OCI-LY3 (cell line): Measurements from ENCODE around the gene ERICH4.

Experiments
- H2AFZ ChIP-seq: fragments of 200-600, 300-600 bp; shearing (Covaris generic); 2 replicates; pipeline ENCODE4 v1.6.0; 2014; ENCODE audit warnings: antibody characterized with exemption, low read depth, low read length
- H3K27ac ChIP-seq: fragments of 200-600, 300-600 bp; sonication (generic); 2 replicates; pipeline ENCODE4 v1.5.1; 2014; ENCODE audit warnings: mild to moderate bottlenecking, low read length, moderate library complexity, mixed read lengths
- H3K27me3 ChIP-seq: fragments of 200-600, 300-600 bp; sonication (generic); 2 replicates; pipeline ENCODE4 v1.6.1; 2014; ENCODE audit warnings: low read depth, low read length, mixed read lengths
- H3K36me3 ChIP-seq: fragments of 200-600, 300-600 bp; sonication (generic); replicated peaks from 2 replicates; pipeline ENCODE3; 2014; ENCODE audit warnings: low read depth, low read length, mixed read lengths
- H3K4me1 ChIP-seq: fragments of 300-600, 200-600 bp; sonication (generic); 2 replicates; pipeline ENCODE4 v1.6.1; 2014; ENCODE audit warnings: low read length, mixed read lengths
- H3K4me2 ChIP-seq: fragments of 200-600, 300-600 bp; sonication (generic); 2 replicates; pipeline ENCODE4 v1.6.1; 2014; ENCODE audit warnings: low read length, mixed read lengths
- H3K4me3 ChIP-seq: fragments of 300-600, 200-600 bp; sonication (generic); 2 replicates; pipeline ENCODE4 v1.5.1; 2014; ENCODE audit warnings: antibody characterized with exemption, mild to moderate bottlenecking, low read length, moderate library complexity
- H3K79me2 ChIP-seq: fragments of 300-600, 200-600 bp; shearing (Covaris generic); 2 replicates; pipeline ENCODE4 v1.6.1; 2014; ENCODE audit warnings: mild to moderate bottlenecking, low read length, mixed read lengths
- H3K9ac ChIP-seq: fragments of 300-600, 200-600 bp; shearing (Covaris generic); 2 replicates; pipeline ENCODE4 v1.6.0; 2014; ENCODE audit warnings: mild to moderate bottlenecking, low read length, moderate library complexity
- H3K9me3 ChIP-seq: fragments of 200-600, 300-600 bp; shearing (Covaris generic); 2 replicates; pipeline ENCODE4 v1.6.1; 2014; ENCODE audit warnings: low read length, mixed read lengths; ENCODE audit not compliant: insufficient read depth
- H4K20me1 ChIP-seq: fragments of 200-600, 300-600 bp; sonication (generic); 2 replicates; pipeline ENCODE4 v1.6.1; 2016; ENCODE audit warnings: low read length, mixed read lengths; ENCODE audit not compliant: insufficient read depth
- CTCF ChIP-seq: fragments of 200-600, 300-600 bp; sonication (generic); IDR thresholded peaks from 2 replicates; pipeline ENCODE4 v1.5.1; 2014; ENCODE audit warnings: antibody characterized with exemption, low read length, low read depth
- EZH2phosphoT487 ChIP-seq: fragments of 200-600 bp; shearing (Covaris generic); IDR thresholded peaks from 2 replicates; pipeline ENCODE4 v1.6.1; 2018; ENCODE audit warnings: antibody characterized with exemption, mixed run types, low read depth

The ERICH4 gene

GRCh38 chr19:41441321-41441945 lies 1.5 kb upstream of the ERICH4 start:
- Histone ChIP-seq H3K79me2 (peaks cover 20% of the 10 kb centered on the region), H3K27ac (no peak overlapping the region), H3K36me3 (peaks cover 9% of the 10 kb centered on the region), H3K27me3 (no peaks in the 10 kb centered on the region), H3K9ac (no peak overlapping the region), H2AFZ (no peak overlapping the region), H3K4me2 (no peak overlapping the region), H4K20me1 (no peaks in the 10 kb centered on the region), H3K9me3 (no peaks in the 10 kb centered on the region), H3K4me3 (no peak overlapping the region), H3K4me1 (peaks cover 30% of the 10 kb centered on the region)
- no peak for TF ChIP-seq EZH2phosphoT487
- no peak for TF ChIP-seq CTCF

DNA sequence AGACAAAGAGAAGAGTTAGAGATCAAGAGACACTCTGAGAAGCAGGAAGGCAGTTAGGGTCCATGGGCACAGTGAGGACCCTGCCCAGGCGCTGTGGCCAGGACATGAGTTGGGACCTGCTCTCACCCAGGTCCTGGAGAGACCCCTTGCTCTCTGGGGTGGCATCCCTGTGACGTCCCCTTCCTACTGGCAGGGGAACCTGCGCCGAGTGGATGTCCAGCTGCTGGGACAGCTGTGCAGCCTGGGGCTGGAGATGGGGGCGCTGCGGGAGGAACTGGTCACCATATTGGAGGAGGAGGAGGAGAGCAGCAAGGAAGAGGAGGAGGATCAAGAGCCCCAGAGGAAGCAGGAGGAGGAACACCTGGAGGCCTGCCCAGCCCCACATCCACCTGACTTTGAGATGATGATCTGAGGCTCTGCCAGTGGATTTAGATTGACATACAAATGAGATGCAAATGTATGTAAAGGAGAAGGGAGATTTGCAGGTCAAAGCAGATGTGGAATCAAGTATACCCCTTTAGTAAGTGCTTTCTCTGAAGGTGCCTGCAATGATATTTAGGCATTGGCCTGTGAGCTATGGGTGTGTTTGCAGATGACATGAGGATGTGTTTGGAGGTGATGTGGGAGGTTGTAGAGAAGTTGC lies 978 bp downstream of the ERICH4 start:
- Histone ChIP-seq H3K9ac (peak overlapping the region; percentile 34; the same call in 1 of the 2 replicates), H3K9me3 (no peaks in the 10 kb centered on the region), H2AFZ (peak overlapping the region; percentile 97), H3K4me1 (peaks cover 24% of the 10 kb centered on the region), H3K4me2 (peak overlapping the region; percentile 62), H3K36me3 (no peaks in the 10 kb centered on the region), H3K27me3 (peaks cover 3% of the 10 kb centered on the region; the same call in 1 of the 2 replicates), H3K4me3 (0 out of 2 replicates have a peak overlapping the region, but pooled peaks have one; percentile 22), H3K79me2 (peaks cover 7% of the 10 kb centered on the region), H4K20me1 (no peaks in the 10 kb centered on the region), H3K27ac (no peak overlapping the region)
- no peak for TF ChIP-seq EZH2phosphoT487
- no peak for TF ChIP-seq CTCF

DNA sequence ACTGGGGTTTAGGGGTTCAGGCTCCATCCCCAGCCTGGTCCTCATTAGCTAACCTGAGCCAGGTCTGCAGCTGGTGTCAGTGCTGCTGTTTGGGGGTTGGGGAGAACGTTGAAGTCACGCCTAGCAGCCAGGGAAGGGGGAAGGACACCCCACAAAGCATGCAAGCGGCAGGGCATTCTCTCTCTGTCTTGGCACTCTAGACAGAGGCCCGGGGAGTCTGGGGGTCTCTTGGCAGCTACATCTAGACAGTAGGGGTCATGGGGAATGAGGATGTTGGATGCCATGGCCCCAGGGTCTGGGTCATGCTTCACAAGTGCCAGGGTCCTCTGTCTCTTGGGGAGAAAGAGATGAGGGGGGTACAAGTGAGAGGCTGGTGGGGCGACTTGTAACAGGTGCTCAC lies 2.6 kb downstream of the ERICH4 start:
- Histone ChIP-seq H3K27ac (no peak overlapping the region), H3K36me3 (no peaks in the 10 kb centered on the region), H3K4me3 (no peak overlapping the region), H4K20me1 (no peaks in the 10 kb centered on the region), H3K79me2 (no peaks in the 10 kb centered on the region), H3K9me3 (no peaks in the 10 kb centered on the region), H3K27me3 (peaks cover 3% of the 10 kb centered on the region; the same call in 1 of the 2 replicates), H2AFZ (no peak overlapping the region), H3K4me1 (peaks cover 25% of the 10 kb centered on the region), H3K4me2 (no peak overlapping the region), H3K9ac (no peak overlapping the region)
- TF ChIP-seq CTCF (no peak), EZH2phosphoT487 (no peak)

DNA sequence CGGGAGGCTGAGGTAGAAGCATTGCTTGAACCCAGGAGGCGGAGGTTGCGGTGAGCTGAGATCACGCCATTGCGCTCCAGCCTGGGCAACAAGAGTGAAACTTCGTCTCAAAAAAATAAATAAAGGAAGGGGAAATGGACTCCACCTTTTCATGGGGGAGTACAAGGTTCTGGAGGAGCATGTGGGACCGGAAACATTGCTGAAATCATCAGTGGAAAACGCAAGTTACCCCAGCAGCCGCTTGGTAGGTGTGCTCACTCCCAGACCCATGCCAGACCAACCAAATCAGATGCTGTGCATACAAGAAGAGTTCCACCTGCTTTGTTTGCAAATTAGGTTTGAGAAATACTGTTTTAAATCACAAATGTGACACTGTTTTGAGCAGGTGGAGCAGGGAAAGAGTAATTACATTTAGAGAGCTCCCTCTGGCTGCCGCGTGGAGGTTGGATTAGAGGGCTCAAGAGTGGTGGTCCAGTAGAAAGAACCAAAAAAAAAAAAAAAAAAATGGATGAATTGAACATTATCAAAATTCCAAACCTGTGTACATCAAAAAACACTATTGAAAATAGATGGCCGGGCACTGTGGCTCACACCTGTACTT lies 4.9 kb downstream of the ERICH4 start:
- peak; percentile 20 for TF ChIP-seq CTCF
- TF ChIP-seq EZH2phosphoT487: no peak
- Histone ChIP-seq H3K27ac (no peak overlapping the region), H3K4me3 (no peak overlapping the region), H3K36me3 (no peaks in the 10 kb centered on the region), H3K79me2 (no peaks in the 10 kb centered on the region), H2AFZ (no peak overlapping the region), H3K9me3 (no peaks in the 10 kb centered on the region), H3K4me2 (no peak overlapping the region), H4K20me1 (no peaks in the 10 kb centered on the region), H3K4me1 (peaks cover 24% of the 10 kb centered on the region), H3K27me3 (peaks cover 3% of the 10 kb centered on the region; the same call in 1 of the 2 replicates), H3K9ac (no peak overlapping the region)
